HUDEP-2 (cell line): ENCODE results near the gene EBF4.

Experiments
- DNase-seq, 76 experiments: peaks; one replicate each; lab custom pipeline; 2025; ENCODE audit not compliant: unreplicated experiment in 76 of 76; lab: John Stamatoyannopoulos, UW

EBF4 gene

DNA sequence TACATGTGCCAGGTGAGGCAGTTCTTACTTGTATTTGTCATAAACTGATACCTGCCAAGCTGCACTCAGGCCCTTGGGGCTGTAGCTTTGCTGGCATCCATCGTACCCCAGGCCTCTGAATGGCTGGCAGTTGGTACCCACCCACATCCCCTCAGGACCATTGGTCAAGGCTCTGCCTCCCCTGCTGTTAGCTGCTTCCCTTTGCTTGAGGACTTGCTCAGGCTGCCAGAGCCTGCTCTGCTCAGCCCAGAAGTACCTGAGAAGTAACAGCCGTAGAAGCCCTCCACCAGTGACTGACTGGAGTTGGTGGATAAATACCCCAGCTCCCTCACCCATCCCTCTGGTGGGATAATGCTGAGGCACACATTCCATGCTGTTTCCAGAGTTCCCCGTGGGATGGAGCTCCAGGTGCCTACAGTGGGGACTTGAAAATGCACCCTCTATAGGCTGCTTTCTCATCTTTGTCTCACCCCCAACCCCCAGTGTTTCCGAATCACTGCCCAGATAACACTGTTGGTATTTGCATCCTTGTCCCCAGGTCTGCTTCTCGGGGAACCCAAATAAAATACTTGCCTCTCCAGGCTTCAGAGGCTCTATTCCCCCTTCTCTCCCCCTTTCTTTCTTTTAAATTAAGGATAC is 7.3 kb downstream of the EBF4 start:
- DNase-seq, result no peak

DNA sequence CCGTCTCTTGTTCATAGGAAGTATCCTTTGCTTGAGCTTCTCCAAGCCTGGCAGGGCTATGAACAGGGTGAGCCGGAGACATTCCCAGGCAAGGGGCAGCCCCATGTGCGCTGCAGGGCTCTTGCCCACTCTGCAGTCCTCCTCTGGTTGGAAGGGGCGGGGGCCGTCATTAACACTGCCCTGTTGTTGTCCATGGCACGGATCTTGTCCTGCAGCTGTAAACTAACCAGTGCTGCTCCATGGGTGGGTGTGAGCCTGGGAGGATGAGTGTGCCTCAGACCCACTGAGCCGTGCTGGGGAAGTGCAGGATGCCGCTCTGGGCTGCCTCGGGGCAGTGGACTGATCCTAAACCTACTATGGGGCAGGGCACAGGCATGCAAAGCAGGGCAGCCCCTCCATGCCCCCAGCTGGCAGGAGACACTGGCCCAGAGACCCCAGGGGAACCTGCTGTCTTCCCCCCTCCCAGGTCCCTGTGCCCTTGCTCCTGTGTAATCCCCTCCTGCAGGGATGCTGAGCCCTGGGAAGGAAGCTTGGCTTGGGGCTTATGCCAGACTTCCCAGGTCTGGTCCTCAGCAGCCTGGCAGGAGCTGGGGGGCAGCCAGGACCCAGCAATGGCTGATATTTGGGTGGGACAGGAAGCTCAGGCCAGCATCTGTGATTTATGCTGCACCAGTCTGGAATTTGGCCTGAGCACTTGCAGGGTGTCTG is 8.5 kb downstream of the EBF4 start:
- DNase-seq, result no peak

DNA sequence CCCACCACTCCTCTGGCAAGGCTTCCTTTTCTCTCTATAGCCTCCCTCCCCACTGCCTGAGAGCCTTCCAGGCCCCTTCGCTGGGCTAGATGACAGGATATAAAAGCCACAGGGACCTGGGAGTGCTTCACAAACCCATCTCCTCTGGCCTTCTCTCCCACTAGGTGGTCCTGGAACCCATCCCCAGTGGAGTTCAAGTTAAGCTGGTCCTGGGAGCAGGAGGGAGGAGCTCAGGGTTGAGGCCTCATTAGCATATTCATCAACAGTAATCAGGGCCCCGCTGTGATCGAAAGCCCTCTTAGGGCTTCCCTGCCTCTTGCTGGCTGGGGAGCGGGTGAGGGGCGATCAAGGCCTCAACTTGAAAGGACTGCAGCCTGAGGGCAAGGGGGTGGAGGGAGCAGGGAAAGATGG is 9.1 kb downstream of the EBF4 start:
- DNase-seq, result no peak

DNA sequence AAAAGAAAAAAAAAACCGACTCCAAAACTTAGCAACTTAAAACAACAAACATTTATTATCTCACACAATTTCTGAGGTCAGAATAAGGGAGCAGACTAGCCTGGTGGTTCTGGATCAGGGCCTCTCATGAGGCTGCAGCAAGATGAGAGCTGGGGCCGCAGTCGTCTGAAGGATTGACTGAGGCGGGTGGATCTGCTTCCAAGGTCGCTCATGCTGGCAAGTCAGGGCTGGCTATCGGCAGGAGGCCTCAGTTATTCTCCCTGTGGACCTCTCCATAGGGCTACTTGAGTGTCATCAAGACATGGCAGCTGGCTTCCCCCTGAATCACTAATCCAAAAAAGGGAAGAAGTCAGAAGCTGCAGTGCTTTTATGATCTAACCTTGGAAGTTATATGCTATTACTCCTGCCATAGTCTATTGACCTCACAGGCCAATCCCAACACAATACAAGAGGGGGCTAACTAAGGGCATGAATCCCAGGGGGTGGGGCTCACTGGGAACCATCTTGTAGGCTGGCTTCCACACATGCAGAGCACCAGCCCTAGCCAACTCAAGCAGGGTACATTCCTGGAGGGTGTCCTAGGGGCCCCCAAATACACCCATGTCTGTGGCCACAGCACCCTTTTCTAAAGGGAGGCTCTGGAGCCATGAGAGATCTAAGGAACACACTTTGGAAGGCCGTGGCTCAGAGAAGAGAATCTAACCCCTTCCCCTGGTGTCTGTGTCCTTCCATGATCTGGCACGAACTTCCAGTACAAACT is 11.3 kb downstream of the EBF4 start:
- no peak for DNase-seq

DNA sequence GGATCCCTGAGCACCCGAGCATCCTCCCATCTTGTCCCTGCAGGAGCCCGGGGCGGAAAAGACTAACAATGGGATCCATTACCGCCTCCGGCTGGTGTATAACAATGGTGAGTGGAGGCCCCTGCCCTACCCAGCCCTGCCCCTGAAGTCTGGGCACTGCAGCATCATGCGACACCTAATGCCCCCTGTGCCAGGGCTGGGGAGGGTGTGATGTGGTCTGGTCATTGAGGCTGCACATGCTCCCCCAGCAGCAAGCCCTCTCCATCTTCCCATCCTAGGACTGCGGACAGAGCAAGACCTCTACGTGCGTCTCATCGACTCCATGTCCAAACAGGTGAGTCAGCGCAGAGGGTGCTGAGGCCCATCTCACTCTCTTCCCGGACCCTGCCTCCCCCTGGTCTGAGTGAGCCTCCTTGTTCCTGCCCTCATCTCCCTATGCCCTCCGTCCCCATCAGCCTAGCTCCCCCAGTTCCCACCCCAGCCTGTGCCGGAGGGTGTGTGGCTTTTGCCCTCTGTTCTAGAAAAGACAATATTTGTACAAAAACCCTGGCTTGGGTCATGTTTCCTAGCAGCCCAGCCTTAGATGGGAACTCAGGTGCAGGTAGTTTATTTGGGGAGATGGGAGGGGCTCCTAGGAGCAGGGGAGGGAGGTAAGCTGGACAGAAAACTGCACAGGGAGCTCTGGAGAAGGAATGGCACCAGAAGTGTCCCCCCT is 13.5 kb downstream of the EBF4 start:
- no peak for DNase-seq

DNA sequence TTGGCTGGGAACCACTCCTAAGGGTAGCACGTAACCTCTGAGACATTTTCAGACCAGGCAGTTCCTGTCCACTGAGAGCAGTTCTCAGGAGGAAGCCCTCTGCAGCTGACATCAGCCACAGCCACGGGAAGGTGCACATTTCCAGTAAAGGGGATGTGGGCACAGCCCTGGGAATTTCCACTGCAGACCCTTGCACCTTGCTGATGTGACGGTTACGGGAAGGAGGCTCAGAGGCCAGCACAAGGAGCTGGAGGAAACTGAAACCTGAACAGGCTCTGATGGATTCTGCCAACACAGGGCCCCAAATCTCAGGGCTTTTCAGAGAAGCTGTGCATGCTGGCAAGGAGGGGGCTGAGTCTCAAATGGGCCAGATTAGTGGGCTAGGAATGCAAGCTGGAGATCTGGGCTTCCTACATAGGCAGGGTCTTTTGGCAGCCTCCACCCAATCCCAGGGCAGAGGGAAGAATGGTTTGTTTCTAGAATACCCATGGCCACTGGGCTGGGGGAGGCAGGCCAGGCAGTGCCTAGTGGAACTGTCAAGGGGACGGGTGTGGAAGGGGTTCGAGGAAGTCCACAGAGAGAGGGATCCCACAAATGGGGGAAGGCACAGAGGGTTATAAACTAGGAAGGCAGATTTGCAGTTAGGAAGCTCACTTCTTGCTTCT is 14.2 kb downstream of the EBF4 start:
- DNase-seq, result no peak

DNA sequence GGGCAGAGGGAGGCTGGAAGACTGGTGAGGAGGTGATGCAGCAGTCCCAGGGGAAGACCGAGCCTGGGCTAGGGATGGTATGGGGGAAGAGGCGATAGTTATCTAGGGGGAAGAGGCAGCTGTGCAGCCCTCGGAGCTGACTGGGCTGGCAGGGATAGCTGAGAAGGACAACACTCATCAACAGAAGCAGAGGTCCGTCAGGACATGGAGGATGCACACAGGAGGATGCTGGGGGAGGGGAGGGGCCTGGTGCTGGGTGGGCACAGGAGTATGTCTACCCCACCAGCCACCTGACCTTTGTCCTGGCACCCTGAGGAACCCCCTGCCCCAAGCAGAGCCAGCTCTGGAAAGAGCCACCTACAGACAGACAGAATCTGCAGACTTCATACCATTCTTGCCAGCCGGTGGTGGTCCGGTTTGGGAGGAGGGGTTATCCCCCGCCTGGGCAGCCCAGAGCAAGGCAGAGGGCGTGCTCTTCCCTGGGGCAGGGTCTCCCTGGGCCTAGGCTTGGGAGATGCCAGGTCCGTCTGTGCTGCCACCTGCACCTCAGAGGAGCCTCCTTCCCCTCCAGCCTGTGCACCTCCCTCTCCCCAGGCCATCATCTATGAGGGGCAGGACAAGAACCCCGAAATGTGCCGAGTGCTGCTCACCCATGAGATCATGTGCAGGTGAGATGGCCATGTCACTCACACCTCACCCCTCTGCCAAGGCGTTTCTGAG is 14.9 kb downstream of the EBF4 start:
- DNase-seq, result no peak

DNA sequence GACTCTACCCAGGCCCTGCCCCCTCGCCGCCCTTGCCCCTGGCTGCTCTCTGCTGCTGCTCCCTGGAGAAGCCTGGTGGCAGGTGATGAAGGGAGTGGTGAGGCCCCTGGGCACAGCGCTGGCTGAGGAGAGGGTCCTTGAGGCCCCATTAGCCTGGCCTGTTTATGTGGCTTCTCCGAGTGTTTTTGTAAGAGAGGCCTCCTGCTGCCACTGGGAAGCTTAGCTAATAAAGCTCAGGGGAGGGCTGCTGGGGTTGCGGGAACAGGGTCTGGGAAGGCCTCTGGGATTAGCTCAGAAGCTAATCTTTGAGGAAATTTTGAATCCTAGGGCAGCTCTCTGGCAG is 15.5 kb downstream of the EBF4 start:
- DNase-seq, result no peak

DNA sequence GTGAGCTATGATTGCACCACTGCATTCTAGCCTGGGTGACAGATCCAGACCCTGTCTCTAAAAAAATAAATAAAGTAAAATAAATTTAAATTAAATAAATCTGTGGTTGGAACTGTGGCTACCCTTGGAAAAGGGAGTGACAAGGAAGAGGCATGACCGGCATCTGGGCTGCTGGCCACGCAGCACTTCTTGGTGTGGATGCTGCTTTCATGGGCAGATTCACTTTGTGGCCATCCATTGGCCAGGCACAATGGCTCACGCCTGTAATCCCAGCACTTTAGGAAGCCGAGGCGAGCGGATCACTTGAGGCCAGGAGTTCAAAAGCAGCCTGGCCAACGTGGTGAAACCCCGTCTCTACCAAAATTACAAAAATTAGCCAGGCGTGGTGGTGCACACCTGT is 16.1 kb downstream of the EBF4 start:
- no peak for DNase-seq

DNA sequence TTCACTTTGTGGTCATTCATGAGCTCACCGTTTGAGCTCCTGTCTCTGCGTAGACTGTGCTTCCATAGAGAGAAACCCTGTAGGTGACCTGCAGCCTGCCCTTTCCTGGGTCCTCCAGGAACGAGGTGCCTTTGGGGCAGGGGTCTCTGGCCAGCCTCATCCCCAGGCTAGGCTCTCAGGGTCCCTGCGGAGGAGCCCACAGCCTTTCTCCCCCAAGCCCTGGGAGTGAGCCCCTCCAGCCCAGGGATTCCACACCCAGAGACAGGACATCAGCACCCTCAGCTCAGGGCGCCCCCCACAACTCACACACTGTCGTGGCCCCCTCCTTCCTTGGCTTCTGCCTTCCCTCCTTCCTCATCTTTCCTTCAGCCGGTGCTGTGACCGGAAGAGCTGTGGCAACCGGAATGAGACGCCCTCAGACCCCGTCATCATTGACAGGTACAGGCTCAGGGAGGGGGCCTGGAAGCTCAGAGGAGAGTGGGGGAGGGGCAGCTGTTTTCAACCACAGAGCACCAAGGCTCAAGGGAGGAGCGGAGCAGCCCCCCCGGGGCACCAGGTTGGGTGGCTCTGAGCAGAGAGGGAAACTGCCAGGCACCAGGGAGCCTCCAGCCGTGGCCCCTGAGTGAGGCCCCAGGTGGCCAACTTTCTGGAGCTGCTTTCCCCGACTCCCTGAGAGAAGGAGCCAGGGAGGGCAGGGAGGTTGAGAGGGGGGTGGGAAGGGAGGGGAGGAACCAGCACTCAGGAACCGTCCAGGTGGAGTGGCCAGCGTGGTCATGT is 16.8 kb downstream of the EBF4 start:
- no peak for DNase-seq

DNA sequence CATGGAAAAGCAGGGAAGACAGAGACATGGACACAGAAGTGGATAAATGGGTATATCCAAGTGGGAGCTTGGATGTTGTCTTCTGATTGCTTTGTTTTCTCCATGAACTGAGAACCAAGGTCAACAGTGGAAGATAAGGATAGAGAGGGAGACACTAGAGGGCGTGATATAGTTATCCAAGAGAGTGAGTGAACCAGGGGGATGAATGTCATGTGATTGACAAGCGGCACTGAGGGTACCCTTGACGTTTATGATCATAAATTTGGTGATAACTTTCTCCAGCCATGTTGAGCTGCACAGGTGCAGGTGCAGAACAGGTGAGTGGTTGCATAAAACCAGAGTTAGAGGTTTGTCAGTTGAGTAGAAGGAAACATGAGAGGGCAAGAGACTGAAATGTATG is 20.7 kb downstream of the EBF4 start:
- DNase-seq, result peak in 3 of 76 experiments; percentile 7 to 15 (median 8)

DNA sequence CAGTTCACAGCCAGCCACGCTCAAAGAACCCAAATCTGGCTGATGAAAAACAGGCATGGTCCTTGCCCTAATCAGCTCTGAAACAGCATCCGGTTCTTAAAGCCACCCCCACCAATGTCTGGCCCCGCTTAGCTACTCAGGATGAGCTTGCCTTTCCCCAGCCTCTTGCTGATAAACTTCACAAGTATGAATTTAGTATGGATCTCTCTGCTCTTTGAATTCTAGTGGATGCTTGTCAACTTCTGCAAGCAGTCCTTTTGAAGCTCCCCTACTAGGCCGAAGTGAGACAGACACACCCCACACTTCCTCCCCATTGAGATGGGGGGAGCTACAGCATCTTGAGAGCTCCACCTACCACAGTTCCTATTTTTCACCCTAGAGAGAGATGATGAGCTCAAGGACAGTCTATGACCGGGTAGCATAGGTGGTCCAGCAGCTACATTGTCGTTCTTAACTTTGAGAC is 36.7 kb downstream of the EBF4 start:
- DNase-seq, result no peak

DNA sequence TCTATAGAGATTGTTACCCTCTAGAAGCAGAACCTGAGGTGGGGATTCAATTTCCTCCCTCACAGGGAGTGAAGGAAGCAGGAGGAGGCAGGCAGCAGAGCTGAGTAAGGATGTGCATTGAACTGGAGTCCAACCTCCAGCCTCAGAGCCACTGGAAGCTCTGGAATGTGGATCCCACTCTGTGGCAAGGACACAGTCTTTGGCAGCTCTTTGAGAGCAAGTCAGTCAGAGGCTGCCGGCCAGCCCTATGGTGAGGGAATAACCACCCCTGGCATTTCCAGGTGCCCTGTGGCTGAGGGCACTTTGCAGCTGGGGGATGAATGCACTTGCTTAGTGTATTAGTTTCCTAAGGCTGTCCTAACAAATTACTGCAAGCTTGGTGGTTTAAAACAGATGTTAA is 37.2 kb downstream of the EBF4 start:
- DNase-seq, result no peak

DNA sequence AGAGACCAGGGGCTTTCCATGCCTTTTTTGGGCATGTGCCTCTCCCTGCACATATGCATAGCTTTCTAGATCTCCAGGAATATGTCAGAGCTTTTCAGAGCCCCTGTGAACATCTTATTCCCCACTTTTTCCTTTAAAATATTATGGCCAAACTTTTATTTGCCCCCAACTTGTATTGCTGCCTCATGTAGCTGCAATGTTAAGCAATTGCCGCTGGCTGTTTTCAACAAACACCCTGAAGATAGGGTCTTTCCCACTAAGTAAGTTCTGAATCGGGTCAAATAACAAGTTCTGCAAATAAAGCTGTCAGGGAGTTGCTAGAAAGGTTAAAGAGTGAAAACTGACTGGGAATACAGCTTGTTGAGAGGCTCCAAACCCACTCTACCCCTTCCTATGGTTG is 42.3 kb downstream of the EBF4 start:
- DNase-seq, result no peak

DNA sequence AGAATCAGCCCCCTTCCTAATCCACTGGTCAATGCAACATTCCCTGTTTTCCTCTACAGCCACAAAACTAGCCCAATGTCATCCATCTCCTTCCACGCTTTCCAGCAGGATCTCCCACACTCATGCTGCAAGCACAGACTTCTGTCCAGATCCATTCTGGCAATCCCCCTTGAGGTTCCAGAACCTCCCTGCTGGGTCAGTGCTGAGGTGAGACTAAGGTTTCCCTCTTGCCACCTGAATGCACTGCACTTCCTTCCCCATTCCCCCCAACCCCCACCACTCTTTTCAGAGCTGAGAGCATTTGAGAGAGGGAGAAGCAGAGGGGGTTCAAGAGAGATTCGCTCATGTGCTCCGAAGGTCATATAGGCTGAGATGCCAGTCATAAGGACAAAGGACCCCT is 43.9 kb downstream of the EBF4 start:
- DNase-seq, result no peak

DNA sequence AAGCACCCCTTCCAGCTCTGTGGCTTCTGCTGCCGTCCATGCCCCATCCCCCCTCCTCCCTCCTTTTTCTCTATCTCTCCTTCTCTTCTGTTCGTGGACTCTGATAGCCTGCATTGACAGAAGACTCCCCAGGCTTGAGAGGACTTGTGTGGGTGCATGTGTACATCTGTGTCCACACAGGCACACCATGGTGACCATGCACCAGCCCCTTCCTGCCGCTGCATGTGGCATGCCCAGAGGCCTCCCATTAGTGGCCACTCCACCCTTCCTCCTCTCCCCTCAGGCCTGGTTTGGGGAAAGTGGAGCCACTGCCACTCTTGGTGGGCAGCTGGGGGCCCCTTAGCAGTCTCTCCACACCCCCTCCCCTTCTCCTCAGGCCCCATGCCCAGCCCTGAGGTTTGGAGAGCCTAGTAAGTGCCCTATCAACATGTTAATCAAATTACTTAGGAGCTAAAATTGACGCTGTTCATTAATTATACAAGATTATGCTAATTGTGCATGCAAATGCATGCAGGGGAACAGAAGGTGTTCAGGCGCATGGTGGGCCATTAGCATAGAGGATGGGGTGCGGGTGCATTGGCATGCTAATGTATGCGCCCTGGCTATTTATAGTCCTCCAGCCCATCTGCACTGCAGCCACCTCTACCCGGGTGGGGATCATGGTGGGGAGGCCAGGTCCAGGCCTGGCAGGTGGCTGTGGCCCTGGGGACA is 45.9 kb downstream of the EBF4 start:
- no peak for DNase-seq

DNA sequence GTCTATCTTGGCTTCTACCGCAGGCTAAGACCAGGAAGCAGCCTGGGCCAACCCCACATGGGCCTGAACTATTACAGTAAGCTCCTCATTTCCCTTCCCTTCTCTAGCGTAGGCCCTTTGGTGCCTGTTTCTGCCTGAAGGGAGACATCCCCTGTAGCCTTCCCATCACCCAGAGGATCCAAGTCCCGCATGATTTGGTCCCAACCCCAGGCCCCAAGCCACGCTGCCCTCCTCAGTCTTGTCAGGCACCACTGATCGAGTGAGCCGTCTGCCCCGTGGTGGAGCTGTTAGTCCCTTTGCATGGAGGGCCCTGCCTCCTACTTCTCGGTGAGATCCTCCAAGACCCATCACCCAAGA is 46.4 kb downstream of the EBF4 start:
- DNase-seq, result no peak

DNA sequence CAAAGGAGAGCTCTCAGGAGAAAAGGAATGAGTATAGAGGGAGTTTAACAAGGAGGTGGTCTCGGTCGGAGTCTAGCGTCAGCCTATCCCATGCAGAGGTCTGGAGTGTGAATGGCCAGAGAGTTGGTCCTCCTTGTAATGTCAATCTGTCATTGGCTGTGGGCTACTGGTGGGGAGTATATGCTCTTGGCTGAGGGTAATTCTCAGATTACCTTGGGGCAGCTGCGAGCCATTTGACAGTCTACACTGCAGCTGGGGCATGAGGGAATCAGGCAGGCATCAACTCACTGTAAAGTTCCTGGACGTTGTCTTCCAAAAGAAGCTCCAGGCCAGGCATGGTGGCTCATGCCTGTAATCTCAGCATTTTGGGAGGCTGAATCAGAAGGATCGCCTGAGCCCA is 48.1 kb downstream of the EBF4 start:
- DNase-seq, result no peak

DNA sequence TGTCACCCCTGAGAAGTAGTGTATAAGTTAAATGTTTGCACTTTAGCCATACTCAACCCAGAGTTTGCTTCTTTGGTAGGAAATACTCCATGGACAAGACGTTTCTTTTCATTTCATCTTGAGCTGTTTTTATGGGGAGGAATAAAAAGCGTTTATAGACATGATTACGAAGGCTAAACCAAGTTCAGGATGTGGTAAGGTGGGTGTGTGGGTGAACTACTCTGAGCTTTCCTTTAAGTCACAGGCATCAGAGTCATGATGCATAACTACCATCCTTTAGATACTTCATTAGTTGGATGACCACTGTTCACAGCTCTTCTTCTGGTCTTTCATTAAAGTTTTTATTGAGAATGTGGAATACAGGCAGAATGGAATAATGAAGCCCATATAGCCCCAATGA is 48.9 kb downstream of the EBF4 start:
- DNase-seq, result no peak
